GM21381 (cell line): ENCODE data around the gene CD1C.
"Not testable (repeated sequence)": the region's sequence is repeated elsewhere in the genome, so short reads cannot be mapped to it uniquely, and the experiment has no call there.

Experiments
- ATAC-seq: cut with Tn5 transposase; IDR thresholded peaks from one replicate; pipeline ENCODE4 v1.9.1; 2021; ENCODE audit warnings: mild to moderate bottlenecking, moderate library complexity; ENCODE audit not compliant: unreplicated experiment

The CD1C gene

GRCh38 chr1:158289811-158290210 lies at the start of gene CD1C:
Gene CD1C (plus strand): TSS chr1:158289923. CDS start chr1:158290065, 142 bp downstream.
- no peak for ATAC-seq

- ATAC-seq, result no peak
Measured at GRCh38 chr1:158246650-158247049, 43.1 kb upstream of the CD1C start.

DNA sequence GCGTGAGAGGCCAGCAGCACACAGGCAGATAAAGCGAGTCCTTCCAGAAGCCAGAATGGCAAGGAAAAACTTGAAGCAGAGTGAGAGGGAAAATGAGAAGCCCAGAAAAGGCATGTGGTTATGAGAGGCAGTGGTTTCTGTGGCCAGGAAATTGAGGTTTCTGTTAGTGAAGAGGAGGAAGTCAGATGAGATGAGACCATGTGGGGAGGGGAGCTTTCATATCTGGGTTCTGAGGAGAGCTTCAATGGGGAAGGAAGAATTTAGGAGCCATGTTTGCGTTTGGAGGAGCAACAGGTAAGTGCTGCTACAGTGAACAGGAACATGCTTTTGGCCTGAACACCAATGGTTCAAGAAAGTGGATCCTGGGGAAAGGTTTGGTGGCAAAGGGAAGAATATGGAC lies 41.6 kb upstream of the CD1C start:
- peak; percentile 76 for ATAC-seq

DNA sequence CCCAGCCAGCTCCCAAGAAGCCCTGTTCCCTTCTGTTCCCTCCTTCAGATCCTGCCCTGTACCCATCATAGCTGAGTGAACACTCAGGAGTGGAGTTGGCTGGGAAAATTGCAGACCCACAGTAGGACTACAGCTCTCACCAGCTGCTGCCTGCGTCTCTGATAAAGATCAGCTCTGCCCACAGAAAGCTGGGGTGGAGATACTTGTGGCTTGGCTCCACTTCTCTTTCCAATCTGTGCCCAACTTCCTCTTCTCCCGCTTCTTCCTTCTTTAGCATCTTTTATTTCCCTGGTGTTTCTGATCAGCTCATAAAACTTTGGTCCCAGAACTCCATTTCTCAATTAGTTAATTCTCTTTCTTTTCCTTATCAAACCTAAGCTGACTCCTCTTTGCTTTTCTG lies 41.0 kb upstream of the CD1C start:
- ATAC-seq, result no peak

DNA sequence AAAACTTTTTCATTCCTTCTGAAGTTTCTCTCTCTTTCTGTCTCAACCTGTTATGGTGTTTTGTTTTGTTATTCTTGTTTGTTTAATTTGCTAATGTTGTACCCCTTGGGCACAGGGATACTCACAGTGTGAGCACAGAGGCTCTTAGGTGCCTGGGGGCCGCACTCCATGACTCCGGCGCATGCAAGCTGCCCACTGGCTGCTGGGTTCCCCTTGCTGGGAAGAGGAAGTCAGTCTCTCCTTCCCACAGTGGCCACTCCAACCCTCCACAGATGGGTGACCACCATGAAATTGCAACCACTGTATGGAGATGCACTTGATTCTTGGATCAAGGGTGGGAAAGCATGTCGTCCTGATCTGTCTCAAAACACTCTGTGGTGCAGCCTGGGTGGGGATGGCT lies 40.1 kb upstream of the CD1C start:
- ATAC-seq, result no peak

DNA sequence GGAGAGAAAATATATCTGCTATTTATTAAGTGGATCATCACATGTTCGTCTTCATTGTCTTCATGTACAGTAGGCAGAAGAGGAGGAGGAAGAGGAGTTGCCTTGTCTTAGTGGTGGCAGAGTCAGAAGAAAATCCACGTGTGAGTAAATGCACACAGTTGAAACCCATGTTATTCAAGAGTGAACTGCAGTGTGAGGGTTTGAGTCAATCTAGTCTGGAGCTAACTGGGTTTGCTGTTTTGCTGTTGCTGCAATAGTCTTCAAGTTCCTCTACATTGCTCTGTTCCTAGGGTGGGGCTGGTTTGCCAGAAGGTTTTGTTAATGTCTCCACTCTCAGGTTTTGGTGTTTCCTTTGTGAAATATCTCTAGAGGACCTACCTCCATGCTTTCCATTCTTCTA lies 38.6 kb upstream of the CD1C start:
- no peak for ATAC-seq

GRCh38 chr1:158255656-158256055 lies 34.1 kb upstream of the CD1C start:
- no peak for ATAC-seq

GRCh38 chr1:158256747-158257146 lies 33.0 kb upstream of the CD1C start:
- not testable (repeated sequence) for ATAC-seq

- no peak for ATAC-seq
Measured at GRCh38 chr1:158257888-158258287, 31.8 kb upstream of the CD1C start.

GRCh38 chr1:158259117-158259516 lies 30.6 kb upstream of the CD1C start:
- ATAC-seq, result no peak

- ATAC-seq, result no peak
Measured at GRCh38 chr1:158272681-158273080, 17.0 kb upstream of the CD1C start.

DNA sequence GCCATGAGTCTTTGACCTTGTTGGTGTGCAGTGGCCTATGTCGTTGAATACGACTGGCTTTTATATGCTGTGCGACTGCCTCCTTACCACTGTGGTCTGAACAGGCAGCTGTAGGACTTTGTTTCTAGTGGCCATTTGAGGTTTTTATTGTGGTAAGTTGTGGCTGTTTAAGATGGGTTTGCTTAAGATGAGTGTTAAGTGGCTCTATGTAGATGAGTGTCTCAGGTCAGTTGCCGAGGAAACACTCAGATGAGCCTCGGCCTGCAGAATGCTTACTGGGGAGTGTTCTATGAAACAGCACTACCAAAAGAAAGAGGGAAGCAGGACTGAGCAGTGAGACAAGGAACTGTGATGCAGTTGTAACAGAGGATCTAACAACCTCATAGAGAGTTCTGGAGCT lies 14.9 kb upstream of the CD1C start:
- ATAC-seq, result peak; percentile 77

DNA sequence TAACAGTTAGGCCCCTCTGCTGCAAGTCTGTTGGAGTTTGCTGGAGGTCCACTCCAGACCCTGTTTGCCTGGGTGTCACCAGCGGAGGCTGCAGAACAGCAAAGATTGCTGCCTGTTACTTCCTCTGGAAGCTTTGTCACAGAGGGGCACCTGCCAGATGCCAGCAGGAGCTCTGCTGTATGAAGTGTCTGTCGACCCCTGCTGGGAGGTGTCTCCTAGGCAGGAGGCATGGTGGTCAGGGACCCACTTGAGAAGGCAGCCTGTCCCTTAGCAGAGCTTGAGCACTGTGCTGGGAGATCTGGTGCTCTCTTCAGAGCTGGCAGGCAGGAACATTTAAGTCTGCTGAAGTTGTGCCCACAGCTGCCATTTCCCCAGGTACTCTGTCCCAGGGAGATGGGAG lies 7.3 kb upstream of the CD1C start:
- not testable (repeated sequence) for ATAC-seq

GRCh38 chr1:158283965-158284364 lies 5.8 kb upstream of the CD1C start:
- ATAC-seq, result peak; percentile 39

GRCh38 chr1:158285756-158286241 lies 3.9 kb upstream of the CD1C start:
- peak; percentile 71 for ATAC-seq

GRCh38 chr1:158286487-158286886 lies 3.2 kb upstream of the CD1C start:
- ATAC-seq, result no peak

- ATAC-seq, result no peak
Measured at GRCh38 chr1:158286941-158287346, 2.8 kb upstream of the CD1C start.

- no peak for ATAC-seq
Measured at GRCh38 chr1:158290321-158290844, 660 bp downstream of the CD1C start.

DNA sequence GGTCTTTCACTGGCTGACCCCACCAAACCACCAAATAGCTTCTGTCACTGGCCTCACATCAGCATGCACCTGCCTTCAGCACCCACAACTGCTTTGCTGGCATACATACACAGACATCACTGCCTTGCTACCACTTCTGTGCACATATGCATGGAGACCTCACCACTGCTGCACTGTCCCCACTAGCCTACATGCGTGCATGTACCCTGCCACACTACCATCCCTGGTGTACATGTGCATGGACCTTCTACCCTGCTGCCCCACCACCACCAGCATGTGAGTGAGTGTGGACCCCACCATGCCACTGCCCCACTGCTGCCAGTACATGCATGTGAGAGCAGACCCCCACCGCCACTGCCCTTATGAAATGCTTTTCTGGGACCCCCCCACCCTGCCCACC lies 6.1 kb downstream of the CD1C start:
- ATAC-seq, result no peak

- no peak for ATAC-seq
Measured at GRCh38 chr1:158310623-158311022, 20.9 kb downstream of the CD1C start.

DNA sequence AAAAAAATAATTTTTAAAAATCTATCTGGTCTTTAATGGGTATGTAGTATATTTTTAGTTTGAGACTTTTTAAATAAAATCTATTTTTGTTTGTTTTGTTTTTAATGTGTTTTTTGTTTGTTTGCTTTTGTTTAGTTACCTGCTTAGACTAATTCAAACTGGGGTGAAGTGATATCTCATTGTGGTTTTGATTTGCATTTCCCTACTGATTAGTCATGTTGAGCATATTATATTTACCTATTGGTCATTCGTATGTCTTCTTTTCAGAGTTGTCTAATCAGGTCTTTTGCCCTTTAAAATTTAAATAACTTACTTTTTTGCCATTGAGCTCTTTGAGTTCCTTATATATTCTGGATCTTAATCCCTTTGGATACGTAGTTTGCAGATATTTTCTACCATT lies 21.3 kb downstream of the CD1C start:
- ATAC-seq, result no peak

GRCh38 chr1:158323866-158324265 lies 34.1 kb downstream of the CD1C start:
- no peak for ATAC-seq

DNA sequence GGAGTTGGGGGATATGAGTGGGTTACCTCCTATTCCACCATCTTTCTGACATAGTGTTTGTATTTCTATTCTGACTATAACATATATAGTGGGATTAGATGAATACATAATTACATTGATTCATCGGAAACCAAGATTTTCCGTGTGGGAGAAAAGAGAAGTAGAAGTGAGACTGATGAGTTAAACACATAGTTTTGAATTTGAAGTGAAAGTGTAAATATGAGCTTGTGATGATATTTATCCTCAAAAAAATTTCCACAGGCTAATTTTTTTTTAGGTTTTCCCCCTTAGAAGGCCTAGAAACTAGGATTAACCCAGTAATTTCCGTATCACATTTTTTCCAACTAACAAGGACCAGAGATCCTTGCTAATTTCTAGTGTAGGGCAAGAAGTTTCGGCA lies 34.7 kb downstream of the CD1C start:
- ATAC-seq, result no peak
